Measurements from ENCODE around the gene PLCB4.

Gene PLCB4

DNA sequence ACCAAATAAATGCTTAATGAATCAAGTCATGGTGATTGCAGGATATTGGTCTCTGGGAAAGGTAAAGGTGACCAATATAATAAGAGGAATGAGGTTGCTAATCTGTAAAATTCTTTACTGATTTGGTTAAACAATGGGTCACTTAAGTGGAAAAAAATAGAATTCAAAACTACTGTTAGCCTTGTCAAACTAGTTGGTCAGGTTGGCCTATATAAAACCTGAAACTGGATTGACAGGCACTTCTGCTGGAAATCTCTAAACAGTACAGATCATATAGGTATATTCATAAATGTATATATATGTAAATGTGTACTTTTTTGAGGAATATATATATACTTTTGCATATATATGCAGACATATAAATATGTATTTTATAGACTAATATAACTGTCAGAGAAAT is 19.7 kb downstream of the PLCB4 start:
- H3K9me3 ChIP-seq (replicated peaks in 1 of 11): no peaks in the 10 kb centered on the region; a peak in 1 of 22 replicates
- H3K9ac ChIP-seq: no peak overlapping the region
- H3K4me3 ChIP-seq: no peak overlapping the region
- H3K27me3 ChIP-seq: no peaks in the 10 kb centered on the region
- peaks cover 0 to 12% (median 0%) of the 10 kb centered on the region in 10 experiments; a peak in 2 of 20 replicates for H3K4me1 ChIP-seq
- no peak for TF ChIP-seq Cebpa-rat (IDR thresholded peaks at IDR 0.05)
- H3K27ac ChIP-seq: no peak overlapping the region
- H3K36me3 ChIP-seq: no peaks in the 10 kb centered on the region
- H4K20me1 ChIP-seq: no peaks in the 10 kb centered on the region
- H3K4me2 ChIP-seq: no peak overlapping the region

DNA sequence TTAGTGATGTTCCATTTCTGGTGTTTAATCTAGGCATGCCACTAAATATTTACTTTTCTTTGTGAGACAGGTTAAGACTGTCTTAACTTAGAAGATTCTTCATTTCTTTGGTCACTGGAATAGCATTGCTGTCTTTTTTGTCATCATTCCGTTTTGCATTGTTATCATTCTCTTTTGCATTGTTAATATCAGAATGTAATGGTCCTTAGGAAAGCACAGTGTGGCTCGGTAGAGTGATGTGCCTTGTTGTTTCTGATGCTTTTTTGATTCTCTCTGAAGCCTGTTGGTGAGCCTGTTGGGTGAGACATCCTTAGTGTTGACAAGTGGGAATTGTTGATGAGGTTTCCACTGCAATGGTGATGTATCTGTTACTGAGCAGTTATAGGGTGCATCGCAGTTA is 23.2 kb downstream of the PLCB4 start:
- TF ChIP-seq Cebpa-rat (IDR thresholded peaks at IDR 0.05): no peak
- Histone ChIP-seq H3K27ac (no peak overlapping the region), H3K9me3 (replicated peaks in 1 of 11) (no peaks in the 10 kb centered on the region; a peak in 1 of 22 replicates), H4K20me1 (no peaks in the 10 kb centered on the region), H3K4me3 (no peak overlapping the region), H3K36me3 (no peaks in the 10 kb centered on the region), H3K4me2 (no peak overlapping the region), H3K4me1 (0 out of 20 replicates have a peak, but pooled peaks cover 0 to 4% (median 0%) of the 10 kb centered on the region in 10 experiments), H3K27me3 (no peaks in the 10 kb centered on the region), H3K9ac (no peak overlapping the region)

DNA sequence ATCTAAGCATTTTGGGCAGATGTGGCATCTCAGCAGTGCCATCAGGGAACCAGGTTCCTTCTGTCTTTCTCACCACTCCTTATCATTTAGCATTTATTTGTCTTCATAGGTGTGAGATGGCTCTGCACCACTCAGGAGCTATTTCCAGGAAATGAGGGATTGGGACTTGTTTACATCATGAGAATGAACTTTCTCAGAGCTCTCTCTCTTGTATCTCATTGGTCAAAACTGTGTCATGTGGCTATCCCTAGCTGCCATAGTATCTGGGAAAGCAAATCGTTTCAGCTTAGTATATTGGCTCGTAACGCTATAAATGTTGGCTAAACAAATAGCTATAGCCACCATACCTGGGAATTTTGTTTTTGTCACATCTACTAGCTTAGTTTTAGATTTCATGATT is 23.8 kb downstream of the PLCB4 start:
- H3K4me2 ChIP-seq: no peak overlapping the region
- no peaks in the 10 kb centered on the region for H4K20me1 ChIP-seq
- H3K9ac ChIP-seq: no peak overlapping the region
- H3K9me3 ChIP-seq (replicated peaks in 1 of 11): no peaks in the 10 kb centered on the region; a peak in 1 of 22 replicates
- no peaks in the 10 kb centered on the region for H3K27me3 ChIP-seq
- no peaks in the 10 kb centered on the region for H3K36me3 ChIP-seq
- H3K4me3 ChIP-seq: no peak overlapping the region
- 0 out of 20 replicates have a peak, but pooled peaks cover 0 to 4% (median 0%) of the 10 kb centered on the region in 10 experiments for H3K4me1 ChIP-seq
- TF ChIP-seq Cebpa-rat (IDR thresholded peaks at IDR 0.05): no peak
- H3K27ac ChIP-seq: no peak overlapping the region

DNA sequence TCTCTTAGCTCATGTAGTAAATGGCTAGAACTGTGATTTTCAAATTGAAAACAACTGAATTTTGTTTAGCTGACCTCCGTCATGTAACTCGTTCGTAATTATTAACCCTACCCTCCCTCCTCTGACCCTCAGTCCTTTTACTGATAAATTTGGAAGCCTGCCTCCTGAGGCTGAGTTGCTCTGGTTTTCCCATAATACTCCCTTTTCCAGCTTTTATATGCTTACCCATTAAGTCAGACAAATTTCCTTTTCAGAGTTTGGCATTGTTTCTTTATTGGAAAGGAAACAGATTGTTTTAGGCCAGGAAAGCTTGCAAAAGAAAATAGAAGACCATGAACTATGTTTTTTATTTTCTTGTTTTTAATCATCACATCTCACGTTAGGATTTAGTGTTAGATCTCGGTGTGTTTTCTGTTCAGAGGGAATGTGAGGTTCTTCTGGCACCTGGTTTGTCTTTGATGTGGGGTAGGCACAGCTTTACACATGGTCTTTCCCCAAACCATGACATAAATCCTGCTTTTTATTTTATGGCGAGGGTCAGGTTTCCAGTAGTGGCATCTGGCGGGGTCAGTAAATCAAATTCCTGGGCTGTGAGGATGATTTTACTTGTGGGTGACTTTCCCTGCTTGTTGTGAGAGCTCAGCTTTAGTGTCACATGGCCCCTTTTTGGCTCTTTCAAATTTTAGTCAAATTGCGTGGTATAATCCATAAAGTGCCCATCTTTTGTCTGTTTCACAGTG is 24.5 kb downstream of the PLCB4 start:
- no peaks in the 10 kb centered on the region for H3K9me3 ChIP-seq (replicated peaks in 1 of 11)
- H4K20me1 ChIP-seq: no peaks in the 10 kb centered on the region
- H3K27me3 ChIP-seq: no peaks in the 10 kb centered on the region
- no peak overlapping the region for H3K27ac ChIP-seq
- no peak for TF ChIP-seq Cebpa-rat (IDR thresholded peaks at IDR 0.05)
- no peak overlapping the region for H3K4me3 ChIP-seq
- H3K36me3 ChIP-seq: no peaks in the 10 kb centered on the region
- H3K4me1 ChIP-seq: 0 out of 20 replicates have a peak, but pooled peaks cover 0 to 4% (median 0%) of the 10 kb centered on the region in 10 experiments
- no peak overlapping the region for H3K4me2 ChIP-seq
- H3K9ac ChIP-seq: no peak overlapping the region

DNA sequence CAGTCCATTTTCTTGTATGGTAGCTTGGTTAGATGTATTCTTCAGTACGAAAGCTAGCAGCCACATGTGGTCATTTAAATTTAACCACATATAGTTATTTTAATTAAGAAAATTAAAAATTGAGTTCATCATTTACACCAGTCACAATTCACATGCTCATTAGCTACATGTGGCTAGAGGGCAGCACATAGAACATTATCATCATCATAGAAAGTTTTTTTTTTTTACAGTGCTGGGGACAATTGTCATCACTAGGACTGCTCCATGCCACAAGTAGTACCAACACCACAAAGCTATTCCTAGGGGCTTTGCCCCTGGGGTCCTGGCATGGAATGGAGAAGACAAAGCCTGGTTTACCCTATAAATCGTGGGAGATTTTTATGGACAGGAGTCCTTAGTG is 30.5 kb downstream of the PLCB4 start:
- no peak overlapping the region for H3K9ac ChIP-seq
- H3K36me3 ChIP-seq: no peaks in the 10 kb centered on the region
- no peak overlapping the region for H3K4me3 ChIP-seq
- no peak for TF ChIP-seq Cebpa-rat (IDR thresholded peaks at IDR 0.05)
- H3K4me1 ChIP-seq: 0 out of 20 replicates have a peak, but pooled peaks cover 0 to 3% (median 0%) of the 10 kb centered on the region in 10 experiments
- no peaks in the 10 kb centered on the region for H3K9me3 ChIP-seq (replicated peaks in 1 of 11)
- no peaks in the 10 kb centered on the region for H3K27me3 ChIP-seq
- H3K27ac ChIP-seq: no peak overlapping the region
- no peak overlapping the region for H3K4me2 ChIP-seq
- no peaks in the 10 kb centered on the region for H4K20me1 ChIP-seq

DNA sequence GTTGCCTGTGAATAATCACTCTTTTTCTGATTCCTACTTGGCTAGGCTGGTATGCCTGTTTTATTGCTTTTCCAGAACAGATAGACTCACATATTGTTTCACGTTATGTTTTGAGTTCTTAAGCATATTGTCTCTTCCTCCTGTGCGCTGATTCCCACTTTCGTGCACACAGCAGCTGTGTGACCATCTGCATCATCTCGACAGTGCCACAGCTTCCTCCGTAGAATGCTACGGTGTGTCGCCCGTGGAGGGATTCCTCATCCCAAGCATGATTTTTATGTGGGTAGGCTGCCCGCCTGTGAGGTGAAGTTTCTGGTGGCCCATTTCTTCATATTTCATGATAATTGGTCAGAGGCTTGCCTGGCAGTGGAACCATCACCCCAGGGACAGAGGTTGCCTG is 31.8 kb downstream of the PLCB4 start:
- 0 out of 20 replicates have a peak, but pooled peaks cover 0 to 3% (median 0%) of the 10 kb centered on the region in 10 experiments for H3K4me1 ChIP-seq
- no peak overlapping the region for H3K4me2 ChIP-seq

DNA sequence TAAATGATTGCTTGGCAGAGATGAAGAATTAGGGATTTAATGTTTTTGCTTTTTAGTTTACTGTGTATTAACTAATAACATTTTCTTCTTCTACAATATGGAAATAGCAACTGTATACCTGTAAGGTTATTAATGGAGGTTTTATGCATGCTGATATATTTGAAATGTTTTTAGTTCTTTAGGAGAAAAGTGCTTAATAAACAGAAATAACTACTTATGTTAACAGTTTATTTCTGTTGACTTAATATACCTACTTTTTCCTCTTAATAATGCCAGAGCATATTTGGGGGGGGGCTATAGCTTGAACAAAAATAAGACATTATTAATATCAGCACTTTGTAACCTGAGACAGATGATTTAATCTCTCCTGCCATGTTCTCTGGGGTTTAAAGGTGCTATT is 33.6 kb downstream of the PLCB4 start:
- no peaks in the 10 kb centered on the region for H3K9me3 ChIP-seq (replicated peaks in 1 of 11)
- no peaks in the 10 kb centered on the region for H4K20me1 ChIP-seq
- no peaks in the 10 kb centered on the region for H3K36me3 ChIP-seq
- TF ChIP-seq Cebpa-rat (IDR thresholded peaks at IDR 0.05): no peak
- H3K27ac ChIP-seq: no peak overlapping the region
- no peak overlapping the region for H3K9ac ChIP-seq
- no peaks in the 10 kb centered on the region for H3K27me3 ChIP-seq
- H3K4me3 ChIP-seq: no peak overlapping the region
- H3K4me1 ChIP-seq: no peaks in the 10 kb centered on the region
- H3K4me2 ChIP-seq: no peak overlapping the region

More for the DNA sequence above, 31.8 kb downstream of the PLCB4 start:
- Histone ChIP-seq H3K36me3 (no peaks in the 10 kb centered on the region), H3K4me3 (no peak overlapping the region), H4K20me1 (no peaks in the 10 kb centered on the region), H3K27me3 (no peaks in the 10 kb centered on the region), H3K9ac (no peak overlapping the region), H3K9me3 (replicated peaks in 1 of 11) (no peaks in the 10 kb centered on the region), H3K27ac (no peak overlapping the region)
- no peak for TF ChIP-seq Cebpa-rat (IDR thresholded peaks at IDR 0.05)

DNA sequence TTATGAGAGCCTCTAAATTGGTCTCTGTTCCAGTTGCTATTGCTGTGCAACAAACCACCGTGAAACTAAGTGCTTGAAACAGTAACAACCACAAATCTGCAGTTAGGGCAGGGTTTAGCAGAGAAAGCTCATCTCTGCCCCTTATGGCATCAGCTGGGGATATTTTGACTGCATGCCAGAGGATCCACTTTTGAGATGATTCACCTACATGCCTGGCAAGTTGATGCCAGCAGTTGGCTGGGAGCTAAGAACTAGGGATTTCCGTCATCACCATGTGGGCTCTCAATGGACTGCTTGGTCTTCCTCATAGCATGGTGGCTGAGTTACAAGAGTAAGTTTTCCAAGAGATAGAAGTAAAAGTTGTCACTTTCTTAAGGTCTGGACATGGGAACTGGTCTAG is 35.1 kb downstream of the PLCB4 start:
- Histone ChIP-seq H3K4me1 (no peaks in the 10 kb centered on the region), H3K9me3 (replicated peaks in 1 of 11) (no peaks in the 10 kb centered on the region), H3K36me3 (no peaks in the 10 kb centered on the region), H3K27me3 (no peaks in the 10 kb centered on the region), H3K4me3 (no peak overlapping the region), H3K9ac (no peak overlapping the region), H3K27ac (no peak overlapping the region), H3K4me2 (no peak overlapping the region), H4K20me1 (no peaks in the 10 kb centered on the region)
- no peak for TF ChIP-seq Cebpa-rat (IDR thresholded peaks at IDR 0.05)

DNA sequence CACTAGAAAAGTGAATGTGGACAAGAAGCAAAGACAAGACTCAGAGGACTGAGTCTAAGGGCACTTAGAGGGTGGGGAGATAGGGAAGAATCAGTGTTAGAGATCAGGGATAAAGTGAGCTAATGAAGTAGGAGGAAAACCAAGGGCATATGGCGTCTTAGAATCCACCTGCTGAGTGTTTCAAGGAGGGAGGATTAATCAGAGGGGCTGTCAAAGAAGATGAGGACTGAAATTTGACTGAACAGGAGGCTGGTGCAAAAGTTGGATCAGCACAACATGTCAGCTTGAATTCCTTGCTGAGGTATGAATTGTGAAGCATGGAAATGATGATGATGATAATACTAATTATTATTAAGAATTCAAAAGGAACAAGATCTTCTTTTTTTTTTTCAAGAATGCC is 39.4 kb downstream of the PLCB4 start:
- H3K27ac ChIP-seq: no peak overlapping the region
- no peaks in the 10 kb centered on the region for H3K9me3 ChIP-seq (replicated peaks in 1 of 11)
- H3K9ac ChIP-seq: no peak overlapping the region
- no peaks in the 10 kb centered on the region for H3K4me1 ChIP-seq
- H3K4me3 ChIP-seq: no peak overlapping the region
- H3K36me3 ChIP-seq: no peaks in the 10 kb centered on the region
- no peaks in the 10 kb centered on the region for H3K27me3 ChIP-seq
- no peak overlapping the region for H3K4me2 ChIP-seq
- H4K20me1 ChIP-seq: no peaks in the 10 kb centered on the region
- no peak for TF ChIP-seq Cebpa-rat (IDR thresholded peaks at IDR 0.05)

DNA sequence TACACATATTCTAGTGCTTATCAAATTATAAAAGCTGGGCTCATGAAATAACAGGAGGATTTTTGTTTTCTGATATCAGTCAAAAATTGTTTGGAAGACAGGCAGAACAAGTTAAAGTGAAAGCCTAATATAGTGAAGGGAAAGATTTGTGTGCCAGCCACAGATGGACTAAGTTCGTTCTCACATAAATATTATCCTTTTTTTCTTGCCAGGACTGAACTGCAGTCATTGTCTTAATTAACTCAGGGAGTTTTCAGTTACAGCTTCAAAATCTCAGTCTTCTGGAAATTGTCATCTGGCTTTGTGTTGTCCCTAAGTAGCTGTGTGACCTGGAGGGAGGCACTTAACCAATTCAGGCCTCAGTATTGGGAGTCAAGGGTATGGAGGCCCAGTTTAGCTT is 40.7 kb downstream of the PLCB4 start:
- no peak overlapping the region for H3K9ac ChIP-seq
- no peak for TF ChIP-seq Cebpa-rat (IDR thresholded peaks at IDR 0.05)
- no peaks in the 10 kb centered on the region for H3K4me1 ChIP-seq
- H3K27me3 ChIP-seq: no peaks in the 10 kb centered on the region
- H3K9me3 ChIP-seq (replicated peaks in 1 of 11): no peaks in the 10 kb centered on the region
- H3K4me2 ChIP-seq: no peak overlapping the region
- H3K4me3 ChIP-seq: no peak overlapping the region
- no peak overlapping the region for H3K27ac ChIP-seq
- no peaks in the 10 kb centered on the region for H3K36me3 ChIP-seq
- H4K20me1 ChIP-seq: no peaks in the 10 kb centered on the region

All from BLaER1 treated with 17β-estradiol and CSF1 and Interleukin-3, amounts not matched to agents 10 nM and 100 nM (cell line).